DND-41 (cell line): ENCODE results near the gene MRPL27.

Source experiments
- EZH2 ChIP-seq: IDR thresholded peaks from 3 replicates; pipeline ENCODE4 v1.6.1; 2012; ENCODE audit warnings: borderline replicate concordance, low read depth, mild to moderate bottlenecking, moderate library complexity, low read length, inconsistent platforms; ENCODE audit not compliant: severe bottlenecking
- TF ChIP-seq, protein P1 (sequence below): IDR thresholded peaks from 2 replicates; pipeline ENCODE4 v1.5.1; 2012; ENCODE audit warnings: borderline replicate concordance, low read length, moderate library complexity, mild to moderate bottlenecking; ENCODE audit not compliant: poor library complexity, severe bottlenecking; ENCODE audit errors: extremely low read depth

DNA sequence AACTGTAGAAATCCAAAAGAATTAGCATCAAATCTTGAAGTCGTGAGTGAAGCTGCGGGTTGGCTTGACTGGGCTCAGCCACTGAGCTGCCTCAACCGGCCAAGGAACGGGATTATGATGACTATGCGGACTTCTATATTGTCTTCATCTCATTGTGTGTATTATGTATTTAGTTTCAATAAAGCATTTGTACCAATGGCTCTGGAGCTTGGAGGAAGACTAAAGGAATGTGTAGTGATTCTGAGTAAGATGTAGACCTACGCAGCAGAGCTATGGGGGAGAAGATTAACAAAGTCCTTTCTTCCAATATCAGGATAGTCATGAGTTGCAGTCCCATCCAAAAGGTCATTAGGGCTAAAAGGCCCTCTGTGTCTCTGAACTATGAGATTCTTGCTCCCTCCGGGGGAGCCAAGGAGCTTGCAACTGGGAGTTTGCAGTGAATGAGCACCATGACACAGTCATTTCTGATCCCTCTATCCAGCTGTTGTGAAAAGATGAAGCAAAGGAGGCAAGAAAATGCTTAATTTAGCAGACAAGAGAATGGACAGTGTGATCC lies 8.4 kb upstream of the MRPL27 start:
- TF ChIP-seq, protein P1, sequence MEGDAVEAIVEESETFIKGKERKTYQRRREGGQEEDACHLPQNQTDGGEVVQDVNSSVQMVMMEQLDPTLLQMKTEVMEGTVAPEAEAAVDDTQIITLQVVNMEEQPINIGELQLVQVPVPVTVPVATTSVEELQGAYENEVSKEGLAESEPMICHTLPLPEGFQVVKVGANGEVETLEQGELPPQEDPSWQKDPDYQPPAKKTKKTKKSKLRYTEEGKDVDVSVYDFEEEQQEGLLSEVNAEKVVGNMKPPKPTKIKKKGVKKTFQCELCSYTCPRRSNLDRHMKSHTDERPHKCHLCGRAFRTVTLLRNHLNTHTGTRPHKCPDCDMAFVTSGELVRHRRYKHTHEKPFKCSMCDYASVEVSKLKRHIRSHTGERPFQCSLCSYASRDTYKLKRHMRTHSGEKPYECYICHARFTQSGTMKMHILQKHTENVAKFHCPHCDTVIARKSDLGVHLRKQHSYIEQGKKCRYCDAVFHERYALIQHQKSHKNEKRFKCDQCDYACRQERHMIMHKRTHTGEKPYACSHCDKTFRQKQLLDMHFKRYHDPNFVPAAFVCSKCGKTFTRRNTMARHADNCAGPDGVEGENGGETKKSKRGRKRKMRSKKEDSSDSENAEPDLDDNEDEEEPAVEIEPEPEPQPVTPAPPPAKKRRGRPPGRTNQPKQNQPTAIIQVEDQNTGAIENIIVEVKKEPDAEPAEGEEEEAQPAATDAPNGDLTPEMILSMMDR = no peak
- TF ChIP-seq EZH2 = no peak
